SH-SY5Y (cell line): ENCODE data around the gene SUSD1.

ENCODE experiments used
- GATA2 ChIP-seq: IDR thresholded peaks from 2 replicates; pipeline ENCODE4 v1.6.1; 2011; ENCODE audit warnings: mild to moderate bottlenecking, low read depth, low read length
- GATA3 ChIP-seq: IDR thresholded peaks from 2 replicates; pipeline ENCODE4 v1.6.1; 2011; ENCODE audit warnings: low read depth, mild to moderate bottlenecking, low read length, moderate library complexity

SUSD1 gene

GRCh38 chr9:112075009-112075378 lies 100.1 kb downstream of the SUSD1 start:
- TF ChIP-seq GATA3, result no peak
- TF ChIP-seq GATA2, result no peak

- TF ChIP-seq GATA3, result no peak
- no peak for TF ChIP-seq GATA2
These were observed 100.7 kb downstream of the SUSD1 start for GRCh38 chr9:112074250-112075008.

- TF ChIP-seq GATA3 (no peak), GATA2 (no peak)
These were observed 102.1 kb downstream of the SUSD1 start for GRCh38 chr9:112072721-112073638.

- no peak for TF ChIP-seq GATA2
- no peak for TF ChIP-seq GATA3
These were observed 105.6 kb downstream of the SUSD1 start for GRCh38 chr9:112069318-112070169.

GRCh38 chr9:112065806-112066606 lies 109.1 kb downstream of the SUSD1 start:
- no peak for TF ChIP-seq GATA3
- TF ChIP-seq GATA2, result no peak

GRCh38 chr9:112064871-112065270 lies 110.2 kb downstream of the SUSD1 start:
- no peak for TF ChIP-seq GATA2
- TF ChIP-seq GATA3, result no peak

GRCh38 chr9:112063586-112063985 lies 111.5 kb downstream of the SUSD1 start:
- TF ChIP-seq GATA3 (no peak), GATA2 (no peak)

GRCh38 chr9:112063151-112063550 lies 111.9 kb downstream of the SUSD1 start:
- TF ChIP-seq GATA2 (no peak), GATA3 (no peak)

- TF ChIP-seq GATA2, result no peak
- TF ChIP-seq GATA3, result no peak
These were observed 113.9 kb downstream of the SUSD1 start for GRCh38 chr9:112061152-112061740.

GRCh38 chr9:112059966-112060320 lies 115.2 kb downstream of the SUSD1 start:
- TF ChIP-seq GATA2 (no peak), GATA3 (no peak)

GRCh38 chr9:112059145-112059965 lies 115.7 kb downstream of the SUSD1 start:
- no peak for TF ChIP-seq GATA2
- no peak for TF ChIP-seq GATA3

- TF ChIP-seq GATA3 (no peak), GATA2 (no peak)
These were observed 118.1 kb downstream of the SUSD1 start for GRCh38 chr9:112056996-112057395.

- TF ChIP-seq GATA2 (no peak), GATA3 (no peak)
These were observed 120.2 kb downstream of the SUSD1 start for GRCh38 chr9:112054916-112055315.

- TF ChIP-seq GATA3 (no peak), GATA2 (no peak)
These were observed 123.3 kb downstream of the SUSD1 start for GRCh38 chr9:112051812-112052211.
